Tibial nerve (tissue), 4 donors: ENCODE results near the gene AFF2. TPM values are rescaled to one million over a fixed set of nuclear protein-coding genes. Genes with fewer than 3 reads are reported as not detected.

Experiments
- DNase-seq, 2 donors: peaks; one replicate each; pipeline ENCODE4 v3.0.0-alpha.2; 2019; ENCODE audit warnings: low spot score in 2 of 2
- H3K27ac ChIP-seq, 4 donors: fragments of 200-600 bp; sonication (generic) in 3 of 4; one replicate each; pipeline ENCODE4 v1.5.1; 2017 to 2019; ENCODE audit warnings: mild to moderate bottlenecking in 1 of 4
- H3K27me3 ChIP-seq, 2 donors: fragments of 200-600 bp; sonication (generic) in 1 of 2; one replicate each; pipeline versions ENCODE4 v1.5.1 to v1.6.0; 2017 to 2019
- H3K36me3 ChIP-seq, 3 donors: fragments of 200-600 bp; sonication (generic); one replicate each; pipeline ENCODE4 v1.5.1; 2018 to 2019
- H3K4me1 ChIP-seq, 4 donors: fragments of 200-600 bp; sonication (generic) in 3 of 4; one replicate each; pipeline ENCODE4 v1.5.1; 2017 to 2019
- H3K4me3 ChIP-seq, 4 donors: fragments of 200-600 bp; sonication (generic) in 3 of 4; one replicate each; pipeline ENCODE4 v1.5.1; 2017 to 2019; ENCODE audit warnings: mild to moderate bottlenecking in 1 of 4, moderate library complexity in 1 of 4
- H3K9me3 ChIP-seq, 4 donors: fragments of 200-600 bp; sonication (generic) in 3 of 4; one replicate each; pipeline ENCODE4 v1.5.1; 2017 to 2019
- EP300 ChIP-seq, 2 donors: sonication (generic); formaldehyde crosslinking; IDR thresholded peaks; one replicate each; pipeline ENCODE4 v1.6.1; 2017; ENCODE audit warnings: antibody characterized with exemption in 2 of 2, mild to moderate bottlenecking in 1 of 2
- POLR2A ChIP-seq, 2 donors: fragments of 450-650 bp; IDR thresholded peaks; one replicate each; pipeline ENCODE4 v1.6.1; 2017; ENCODE audit warnings: antibody characterized with exemption in 2 of 2, mild to moderate bottlenecking in 2 of 2, moderate library complexity in 2 of 2
- WGBS, 2 donors: methylation state at CpG; one replicate each; pipeline ENCODE4 v1.1.5; 2018; 5-methylcytosine and 5-hydroxymethylcytosine counted together
- total RNA-seq, 4 donors: library from RNA; depleted of rRNA; stranded (reverse); fragments of >200 nt; gene quantifications; one replicate each; pipeline ENCODE4 v1.1.0, GENCODE V29; 2016
- TF ChIP-seq, protein P1 (sequence below), 5 experiments: fragments of 200-600 bp in 3 of 5; fragments of 450-650 bp in 2 of 5; sonication (generic) in 3 of 5; IDR thresholded peaks; one replicate each; pipeline ENCODE4 v1.5.1; 2016 to 2019; ENCODE audit warnings: antibody characterized with exemption in 5 of 5, mild to moderate bottlenecking in 3 of 5, moderate library complexity in 2 of 5

The AFF2 gene
- total RNA-seq, 4 donors from 2014 or later: 13.2 to 20.3 (median 16.1) TPM

DNA sequence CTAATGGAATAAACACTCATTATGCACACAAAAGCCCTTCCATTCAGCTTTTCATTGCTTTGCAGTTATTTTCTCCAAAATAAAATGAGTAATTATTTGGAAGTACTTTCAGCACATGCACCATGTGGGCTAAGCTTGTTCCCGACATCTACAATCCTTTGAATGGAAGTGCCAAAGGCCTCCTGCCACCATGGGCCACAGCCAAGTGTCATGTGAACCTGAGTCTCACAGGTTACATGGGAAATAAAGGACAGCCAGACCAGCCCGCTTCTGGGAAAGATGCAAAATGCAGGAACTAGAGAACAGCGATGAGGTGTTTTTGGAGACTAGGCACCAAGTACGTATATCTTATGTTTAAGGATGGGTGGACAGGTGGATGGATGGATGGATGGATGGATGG is 181.8 kb downstream of the AFF2 start:
- TF ChIP-seq POLR2A (IDR thresholded peaks at IDR 0.05) (no peak), EP300 (IDR thresholded peaks at IDR 0.05) (no peak)
- TF ChIP-seq, protein P1, sequence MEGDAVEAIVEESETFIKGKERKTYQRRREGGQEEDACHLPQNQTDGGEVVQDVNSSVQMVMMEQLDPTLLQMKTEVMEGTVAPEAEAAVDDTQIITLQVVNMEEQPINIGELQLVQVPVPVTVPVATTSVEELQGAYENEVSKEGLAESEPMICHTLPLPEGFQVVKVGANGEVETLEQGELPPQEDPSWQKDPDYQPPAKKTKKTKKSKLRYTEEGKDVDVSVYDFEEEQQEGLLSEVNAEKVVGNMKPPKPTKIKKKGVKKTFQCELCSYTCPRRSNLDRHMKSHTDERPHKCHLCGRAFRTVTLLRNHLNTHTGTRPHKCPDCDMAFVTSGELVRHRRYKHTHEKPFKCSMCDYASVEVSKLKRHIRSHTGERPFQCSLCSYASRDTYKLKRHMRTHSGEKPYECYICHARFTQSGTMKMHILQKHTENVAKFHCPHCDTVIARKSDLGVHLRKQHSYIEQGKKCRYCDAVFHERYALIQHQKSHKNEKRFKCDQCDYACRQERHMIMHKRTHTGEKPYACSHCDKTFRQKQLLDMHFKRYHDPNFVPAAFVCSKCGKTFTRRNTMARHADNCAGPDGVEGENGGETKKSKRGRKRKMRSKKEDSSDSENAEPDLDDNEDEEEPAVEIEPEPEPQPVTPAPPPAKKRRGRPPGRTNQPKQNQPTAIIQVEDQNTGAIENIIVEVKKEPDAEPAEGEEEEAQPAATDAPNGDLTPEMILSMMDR (IDR thresholded peaks at IDR 0.05): no peak
- no peaks in the 10 kb centered on the region for H3K36me3 ChIP-seq
- no peaks in the 10 kb centered on the region for H3K4me1 ChIP-seq
- no peaks in the 10 kb centered on the region for H3K9me3 ChIP-seq
- no peak for DNase-seq
- no peak overlapping the region for H3K27ac ChIP-seq
- WGBS, 2 donors: 91 to 95% methylated on average over 4 of the region's 4 CpGs
- H3K27me3 ChIP-seq: no peaks in the 10 kb centered on the region
- H3K4me3 ChIP-seq: no peak overlapping the region

DNA sequence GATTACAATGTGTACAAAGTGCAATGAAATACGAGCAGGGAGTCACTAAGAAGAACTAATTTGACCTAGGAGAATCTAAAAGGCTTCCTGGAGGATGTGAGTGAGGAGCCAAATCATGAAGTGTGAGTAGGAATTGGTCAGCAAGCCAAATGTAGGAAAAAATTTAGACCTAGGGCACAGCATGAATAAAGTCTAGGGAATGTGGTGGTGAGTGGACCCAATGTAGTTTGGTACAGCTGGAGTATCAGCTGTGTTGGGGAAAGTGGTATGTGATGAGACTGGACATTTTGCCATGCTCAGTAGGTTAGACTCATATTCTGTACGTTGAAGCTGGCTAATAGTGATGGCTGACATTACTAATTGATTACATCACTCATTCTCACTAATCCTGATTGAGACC is 191.0 kb downstream of the AFF2 start:
- TF ChIP-seq POLR2A (IDR thresholded peaks at IDR 0.05) (no peak), EP300 (IDR thresholded peaks at IDR 0.05) (no peak)
- TF ChIP-seq, protein P1 (IDR thresholded peaks at IDR 0.05): no peak
- H3K36me3 ChIP-seq: no peaks in the 10 kb centered on the region
- no peak overlapping the region for H3K4me3 ChIP-seq
- 71 to 80% methylated on average over 2 of the region's 2 CpGs for WGBS, 2 donors
- H3K4me1 ChIP-seq: no peaks in the 10 kb centered on the region
- H3K27me3 ChIP-seq: no peaks in the 10 kb centered on the region
- no peaks in the 10 kb centered on the region for H3K9me3 ChIP-seq
- DNase-seq: no peak
- no peak overlapping the region for H3K27ac ChIP-seq

DNA sequence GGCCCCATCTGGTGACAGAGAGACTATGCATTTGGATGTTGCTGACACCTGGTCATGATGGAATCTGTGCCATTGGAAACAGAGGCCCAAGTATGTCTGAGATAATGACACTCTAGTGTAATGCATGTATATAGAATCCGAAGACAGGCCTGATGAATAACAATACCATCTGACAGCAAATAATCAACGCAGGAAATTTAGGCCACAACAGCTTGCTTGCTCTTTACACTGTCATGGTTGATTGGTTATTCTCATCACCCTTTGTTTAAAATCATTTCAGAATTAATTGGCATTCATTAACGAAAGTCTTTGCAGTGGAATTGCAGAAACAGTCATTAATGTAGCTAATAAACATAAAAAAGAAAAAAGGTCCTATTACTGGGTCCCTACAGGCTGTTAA is 194.8 kb downstream of the AFF2 start:
- Histone ChIP-seq H3K27me3 (no peaks in the 10 kb centered on the region), H3K4me3 (no peak overlapping the region), H3K27ac (no peak overlapping the region), H3K36me3 (no peaks in the 10 kb centered on the region), H3K4me1 (no peaks in the 10 kb centered on the region), H3K9me3 (no peaks in the 10 kb centered on the region)
- DNase-seq: no peak
- TF ChIP-seq, protein P1 (IDR thresholded peaks at IDR 0.05): no peak
- no peak for TF ChIP-seq EP300 (IDR thresholded peaks at IDR 0.05)
- no peak for TF ChIP-seq POLR2A (IDR thresholded peaks at IDR 0.05)
- 81 to 84% methylated on average over 3 of the region's 3 CpGs for WGBS, 2 donors

DNA sequence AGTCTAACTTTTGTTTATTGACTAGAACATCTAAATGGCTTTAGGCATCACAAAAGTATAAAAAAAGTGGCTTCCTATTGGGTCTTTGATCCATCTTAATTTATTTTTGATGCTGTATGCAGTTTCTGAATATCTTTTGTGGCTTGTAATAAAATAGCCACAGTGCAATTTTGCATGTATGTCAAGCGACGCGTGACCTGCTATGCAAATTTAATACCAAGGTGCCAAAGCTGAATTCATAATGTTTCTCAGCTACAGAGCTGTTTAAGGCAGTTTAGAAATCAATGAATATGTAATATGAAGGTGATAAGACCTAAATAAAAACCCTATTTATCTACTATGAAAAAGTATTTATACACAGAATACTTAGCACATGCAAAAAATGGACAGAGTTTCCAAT is 197.8 kb downstream of the AFF2 start:
- Histone ChIP-seq H3K27me3 (no peaks in the 10 kb centered on the region), H3K36me3 (no peaks in the 10 kb centered on the region), H3K4me3 (no peak overlapping the region), H3K27ac (no peak overlapping the region), H3K4me1 (no peaks in the 10 kb centered on the region), H3K9me3 (no peaks in the 10 kb centered on the region)
- no peak for TF ChIP-seq EP300 (IDR thresholded peaks at IDR 0.05)
- TF ChIP-seq, protein P1 (IDR thresholded peaks at IDR 0.05): no peak
- no peak for DNase-seq
- WGBS, 2 donors: 92 to 98% methylated on average over 3 of the region's 3 CpGs

DNA sequence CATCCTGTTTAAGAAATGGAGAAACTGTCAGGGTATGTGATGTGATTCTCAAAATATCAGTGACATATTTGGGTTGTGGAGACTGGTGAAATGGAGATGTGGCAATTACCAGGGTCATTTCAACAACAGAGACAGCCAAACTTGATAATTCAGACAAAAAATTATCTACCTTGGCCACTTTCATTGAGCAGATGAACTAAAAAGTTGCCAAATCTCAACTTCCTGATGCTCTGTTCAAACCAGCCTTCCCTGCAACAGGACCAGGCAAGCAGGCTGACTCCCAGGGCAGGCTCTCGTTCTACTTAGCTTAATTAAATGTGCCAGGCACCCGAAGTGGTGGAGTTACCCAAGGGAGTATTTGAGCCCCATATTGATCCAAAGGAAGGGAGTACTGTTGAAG is 199.6 kb downstream of the AFF2 start:
- Histone ChIP-seq H3K27me3 (no peaks in the 10 kb centered on the region), H3K9me3 (no peaks in the 10 kb centered on the region), H3K36me3 (no peaks in the 10 kb centered on the region), H3K4me3 (no peak overlapping the region), H3K27ac (no peak overlapping the region), H3K4me1 (no peaks in the 10 kb centered on the region)
- TF ChIP-seq, protein P1 (IDR thresholded peaks at IDR 0.05): no peak
- TF ChIP-seq POLR2A (IDR thresholded peaks at IDR 0.05): no peak
- TF ChIP-seq EP300 (IDR thresholded peaks at IDR 0.05): no peak
- DNase-seq: no peak
- 41 to 83% methylated on average over 1 to 2 of the region's 2 CpGs for WGBS, 2 donors
